HG03095 (cell line): ENCODE measurements around the gene PARN.
"Not testable (repeated sequence)": the region's sequence is repeated elsewhere in the genome, so short reads cannot be mapped to it uniquely, and the experiment has no call there.

ENCODE experiments used
- ATAC-seq: cut with Tn5 transposase; IDR thresholded peaks from one replicate; pipeline ENCODE4 v1.9.1; 2021; ENCODE audit warnings: moderate library complexity; ENCODE audit not compliant: unreplicated experiment

Gene PARN

DNA sequence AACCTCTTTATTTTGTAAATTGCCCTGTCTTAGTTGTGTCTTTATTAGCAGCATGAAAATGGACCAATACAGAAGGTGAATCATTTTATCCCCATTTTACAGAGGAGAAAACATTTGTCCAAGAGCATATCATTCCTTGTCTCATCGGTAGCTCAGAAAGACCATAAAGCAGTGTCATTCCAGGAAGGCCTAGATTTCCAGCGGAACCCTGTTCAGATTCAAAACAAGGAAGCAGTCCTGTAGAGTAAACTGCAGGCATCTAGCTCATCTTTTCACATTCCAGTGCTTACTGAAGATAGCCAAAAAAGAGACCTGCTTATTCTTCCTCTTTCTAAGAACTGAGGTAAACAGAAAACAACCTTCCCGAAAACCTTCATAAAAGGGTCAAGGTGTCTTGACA lies 54.0 kb downstream of the PARN start:
- no peak for ATAC-seq

DNA sequence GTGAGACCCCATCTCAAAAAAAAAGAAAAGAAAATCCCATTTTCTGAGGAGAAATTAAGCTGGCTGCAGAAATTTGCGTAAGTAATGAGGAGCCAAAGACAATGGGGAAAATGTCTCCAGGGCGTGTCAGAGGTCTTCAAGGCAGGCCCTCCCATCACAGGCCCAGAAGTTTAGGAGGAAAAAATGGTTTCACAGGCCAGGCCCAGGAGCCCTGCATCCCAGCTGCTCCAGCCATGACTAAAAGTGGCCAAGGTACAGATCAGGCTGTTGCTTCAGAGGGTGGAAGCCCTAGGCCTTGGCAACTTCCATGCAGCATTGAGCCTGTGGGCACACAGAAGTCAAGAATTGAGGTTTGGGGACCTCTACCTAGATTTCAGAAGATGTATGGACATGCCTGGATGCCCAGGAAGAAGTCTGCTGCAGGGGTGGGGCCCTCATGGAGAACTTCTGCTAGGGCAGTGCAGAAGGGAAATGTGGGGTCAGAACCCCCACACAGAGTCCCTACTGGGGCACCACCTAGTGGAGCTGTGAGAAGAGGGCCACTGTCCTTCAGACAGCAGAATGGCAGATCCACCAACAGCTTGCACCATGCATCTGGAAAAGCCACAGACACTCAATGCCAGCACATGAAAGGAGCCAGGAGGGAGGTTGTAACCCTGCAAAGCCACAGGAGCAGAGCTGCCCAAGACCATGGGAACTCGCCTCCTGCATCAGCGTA lies 55.2 kb downstream of the PARN start:
- not testable (repeated sequence) for ATAC-seq

DNA sequence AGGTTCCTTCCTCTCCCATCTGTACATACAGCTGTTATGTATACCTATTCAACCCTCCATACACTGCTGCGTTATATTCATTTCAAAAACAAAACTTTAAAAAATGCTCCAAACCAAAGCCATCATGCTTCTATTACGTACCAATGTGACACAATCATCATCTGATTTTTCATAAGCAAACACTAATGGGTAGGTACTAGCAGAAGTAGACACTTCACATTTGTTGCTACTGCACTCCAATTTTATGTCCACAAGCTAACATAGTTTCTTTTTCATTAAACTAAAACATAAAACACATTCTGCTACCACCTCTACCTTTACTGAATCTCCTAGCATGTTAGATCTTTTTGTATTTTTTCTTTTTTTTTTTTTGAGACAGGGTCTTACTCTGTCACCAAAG lies 57.5 kb downstream of the PARN start:
- no peak for ATAC-seq

DNA sequence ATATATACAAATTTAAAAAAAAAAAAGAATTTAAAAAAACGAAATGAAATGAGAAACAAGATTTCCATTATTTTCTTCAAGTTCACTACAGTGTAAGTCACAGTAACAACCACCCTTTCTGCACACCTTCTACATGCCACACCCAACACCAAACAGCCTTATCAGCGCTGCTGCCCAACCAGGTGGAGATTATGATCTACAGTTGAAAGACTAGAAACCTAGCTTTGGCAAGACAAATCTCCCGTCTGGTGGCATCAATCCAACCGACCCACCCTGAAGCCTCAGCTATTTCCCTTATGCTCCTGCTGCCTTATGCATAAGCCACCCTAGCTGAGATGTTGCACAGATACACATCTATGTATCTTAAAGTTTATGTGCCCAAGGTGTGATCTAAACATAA lies 60.8 kb downstream of the PARN start:
- ATAC-seq, result no peak

DNA sequence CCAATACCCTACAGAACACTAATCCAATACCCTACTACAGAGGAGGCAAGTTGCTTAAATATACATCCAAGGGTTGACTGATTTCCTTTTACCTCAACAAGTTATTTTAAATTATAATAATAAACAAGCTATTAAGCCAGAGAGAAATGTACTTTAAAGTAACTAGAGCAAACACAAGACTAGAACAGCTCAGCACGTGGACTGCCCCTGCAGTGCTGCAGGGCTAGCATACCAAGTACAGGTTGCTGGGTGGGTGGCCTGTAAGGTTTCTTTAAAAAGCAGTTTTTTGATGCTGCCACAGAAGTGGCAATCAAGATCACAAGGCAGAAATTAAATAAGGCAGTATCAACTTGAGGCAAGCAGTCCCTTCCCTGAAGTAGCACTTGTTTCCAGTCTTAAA lies 63.5 kb downstream of the PARN start:
- ATAC-seq, result no peak

DNA sequence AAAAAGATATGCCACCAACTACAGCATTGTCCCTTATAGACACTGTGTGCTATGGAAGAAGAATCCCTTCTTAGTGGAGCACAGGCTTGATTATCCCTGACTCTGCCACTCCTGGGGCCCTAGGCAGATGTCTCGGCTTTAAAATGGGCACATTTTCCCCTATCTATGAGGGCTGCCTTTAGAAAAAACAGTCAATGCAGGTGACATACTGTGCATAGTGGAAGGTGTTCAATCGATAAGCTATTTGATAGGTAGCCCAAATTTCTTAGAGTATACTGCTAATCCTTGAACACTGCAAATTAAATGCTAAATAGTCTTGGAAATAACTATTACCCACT lies 64.4 kb downstream of the PARN start:
- ATAC-seq, result no peak

DNA sequence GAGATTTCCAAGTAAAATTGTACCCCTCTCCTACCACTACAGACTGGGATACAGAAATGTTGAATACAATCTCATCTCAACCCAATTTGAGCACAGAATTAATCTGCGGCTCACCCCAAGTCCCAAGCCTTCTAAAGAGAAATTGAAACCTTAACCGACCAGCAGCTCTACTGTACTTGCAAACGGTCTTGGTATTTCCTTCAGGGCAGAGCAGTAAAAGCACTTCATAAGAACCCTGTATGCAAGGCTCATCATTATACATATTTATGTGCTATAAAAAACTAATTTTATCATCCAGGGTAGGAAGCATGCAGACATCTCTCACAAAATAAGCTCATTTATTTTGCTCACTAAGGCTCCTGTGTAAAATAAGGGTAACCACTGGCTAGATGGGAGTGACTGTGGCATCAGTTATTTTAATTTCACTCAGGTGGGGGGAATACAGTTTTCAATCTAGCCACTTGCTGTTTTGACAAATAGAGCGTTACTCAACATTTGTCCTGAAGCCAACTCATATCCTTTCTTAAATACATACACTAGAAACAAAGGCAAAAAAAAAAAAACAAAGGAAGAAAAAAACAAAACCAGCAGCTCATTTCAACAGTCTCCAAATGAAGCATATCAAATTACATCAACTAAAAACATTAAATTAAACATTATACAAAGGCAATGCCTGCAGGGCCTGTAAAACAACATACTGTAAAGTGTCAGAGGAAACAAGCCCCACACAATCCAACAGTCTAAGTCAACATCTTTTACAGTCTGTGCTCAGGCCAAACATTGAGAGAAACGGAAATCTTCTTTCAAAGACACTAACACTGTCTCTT lies 65.0 kb downstream of the PARN start:
- no peak for ATAC-seq

DNA sequence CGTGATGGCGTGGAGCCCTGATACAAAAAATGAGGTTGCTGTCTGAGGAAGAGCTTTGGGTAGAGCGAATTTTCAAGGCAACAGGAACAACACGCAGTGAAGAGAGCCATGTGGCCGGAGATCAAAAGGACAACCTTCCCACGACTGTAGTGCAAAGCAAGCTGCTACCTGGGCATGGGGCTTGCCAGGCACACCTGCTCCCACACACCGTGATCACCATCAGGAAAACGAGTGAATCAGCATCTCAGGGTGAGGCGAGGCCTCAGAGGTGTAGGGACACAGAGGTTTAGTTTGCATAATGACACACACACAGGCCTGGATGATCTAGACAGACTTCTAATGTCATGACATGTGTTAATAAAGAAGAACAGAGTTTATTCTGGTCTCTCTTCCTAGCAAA lies 65.7 kb downstream of the PARN start:
- no peak for ATAC-seq

DNA sequence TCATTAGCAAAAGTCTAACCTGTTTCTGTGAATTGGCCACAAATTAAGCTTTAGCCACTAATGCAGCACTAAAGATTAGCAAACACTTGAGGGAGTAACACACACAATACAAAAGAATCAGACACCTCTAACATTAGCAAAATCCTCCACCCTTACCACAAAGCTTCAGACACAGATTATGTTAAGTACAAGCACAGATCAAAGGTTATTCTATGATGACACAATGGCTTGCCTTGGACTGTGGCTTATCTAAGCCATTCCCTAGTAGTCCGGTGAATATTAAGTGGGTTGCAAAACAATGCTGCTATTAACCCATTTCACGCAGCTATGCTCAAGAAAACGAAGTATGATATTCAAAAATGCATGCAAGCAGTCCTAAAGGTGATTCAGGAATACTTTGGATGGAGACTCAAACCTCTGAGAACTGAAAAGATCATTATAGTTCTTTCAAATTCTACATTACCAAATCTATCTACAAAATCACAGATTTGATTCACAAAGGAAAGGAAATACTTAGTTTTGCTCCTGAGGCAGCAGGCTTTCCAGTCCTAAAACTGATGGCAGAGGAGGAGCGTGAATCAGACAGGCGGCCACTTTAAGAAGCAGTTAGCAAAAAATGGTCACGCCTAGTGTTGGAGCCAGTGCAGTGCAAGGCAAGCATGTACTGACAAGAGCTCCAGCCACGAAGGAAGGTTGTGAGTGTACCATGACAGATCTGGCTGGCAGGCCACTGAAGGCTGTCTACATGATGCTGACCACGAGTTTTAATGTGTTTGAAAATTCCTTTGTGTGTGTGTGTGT lies 67.2 kb downstream of the PARN start:
- no peak for ATAC-seq

DNA sequence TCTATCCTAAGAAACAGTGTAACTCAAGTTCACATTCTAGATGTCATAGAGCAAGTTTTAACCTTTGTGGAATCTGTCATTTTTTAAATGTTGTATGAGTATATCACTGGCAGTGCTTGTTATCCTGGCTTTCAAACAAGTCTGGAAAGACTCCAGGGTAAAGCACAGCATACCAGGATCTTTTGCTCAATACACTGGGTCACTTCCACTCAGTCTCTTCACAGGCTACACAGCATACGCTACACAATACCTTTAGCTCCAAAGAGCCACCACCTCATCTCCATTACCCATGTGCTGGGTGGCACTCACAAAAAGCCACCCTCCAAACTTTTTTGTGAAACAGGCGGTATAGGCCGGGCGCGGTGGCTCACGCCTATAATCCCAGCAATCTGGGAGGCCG lies 69.5 kb downstream of the PARN start:
- no peak for ATAC-seq

DNA sequence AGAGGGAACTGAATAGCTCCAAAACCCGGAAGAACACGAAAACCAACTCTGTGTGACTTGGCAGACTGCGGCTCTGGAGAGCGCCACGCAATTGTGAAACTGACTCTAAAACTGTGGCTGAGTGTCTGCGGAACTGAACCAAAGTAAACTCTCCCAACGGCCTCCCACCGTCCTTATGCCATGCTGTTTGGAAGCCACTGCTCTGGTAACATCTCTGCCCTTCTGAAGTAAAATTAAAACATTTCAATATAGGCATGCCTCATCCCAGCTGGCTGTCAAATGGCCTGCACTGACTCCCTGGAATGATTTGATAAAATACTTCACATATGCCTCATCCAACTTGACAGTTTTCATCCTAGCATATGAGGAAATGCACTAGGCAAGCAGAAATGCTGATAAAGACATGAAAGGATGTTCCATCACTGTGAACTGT lies 70.2 kb downstream of the PARN start:
- no peak for ATAC-seq

DNA sequence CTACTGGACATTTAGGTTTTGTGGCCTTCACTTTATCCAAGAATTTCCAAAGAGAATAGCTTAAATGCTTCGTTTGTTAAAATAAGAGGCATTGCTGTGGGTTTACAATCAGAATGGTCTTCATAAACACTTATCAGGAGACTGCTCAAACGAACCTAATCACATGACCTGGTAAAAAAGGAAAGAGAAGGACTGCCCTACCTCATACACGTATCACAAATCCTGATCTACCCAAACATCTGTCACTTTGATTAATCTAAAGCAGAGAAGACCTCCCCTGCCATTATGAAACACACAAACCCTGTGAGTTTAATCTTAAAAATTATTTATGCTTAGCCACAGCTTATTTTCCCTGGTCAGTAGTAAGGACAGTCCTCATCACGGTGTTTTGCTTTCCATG lies 76.6 kb downstream of the PARN start:
- ATAC-seq, result no peak

DNA sequence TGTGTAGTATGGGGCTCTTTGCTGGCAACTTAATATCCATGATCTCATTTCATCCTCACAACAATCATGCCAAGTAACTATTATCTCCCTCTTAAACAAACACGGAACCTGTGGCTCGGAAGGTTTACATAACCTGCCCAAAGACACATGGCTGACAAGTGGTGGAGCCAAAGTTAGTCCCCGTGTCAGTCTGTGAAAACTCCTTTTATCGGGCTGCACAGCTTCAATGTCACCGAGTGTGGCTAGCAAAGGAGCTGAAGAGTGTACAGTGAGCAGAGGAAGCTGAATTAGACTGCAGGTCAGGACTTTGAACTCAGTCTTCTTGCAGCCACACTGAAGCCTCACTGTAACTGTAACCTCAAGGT lies 80.3 kb downstream of the PARN start:
- no peak for ATAC-seq

DNA sequence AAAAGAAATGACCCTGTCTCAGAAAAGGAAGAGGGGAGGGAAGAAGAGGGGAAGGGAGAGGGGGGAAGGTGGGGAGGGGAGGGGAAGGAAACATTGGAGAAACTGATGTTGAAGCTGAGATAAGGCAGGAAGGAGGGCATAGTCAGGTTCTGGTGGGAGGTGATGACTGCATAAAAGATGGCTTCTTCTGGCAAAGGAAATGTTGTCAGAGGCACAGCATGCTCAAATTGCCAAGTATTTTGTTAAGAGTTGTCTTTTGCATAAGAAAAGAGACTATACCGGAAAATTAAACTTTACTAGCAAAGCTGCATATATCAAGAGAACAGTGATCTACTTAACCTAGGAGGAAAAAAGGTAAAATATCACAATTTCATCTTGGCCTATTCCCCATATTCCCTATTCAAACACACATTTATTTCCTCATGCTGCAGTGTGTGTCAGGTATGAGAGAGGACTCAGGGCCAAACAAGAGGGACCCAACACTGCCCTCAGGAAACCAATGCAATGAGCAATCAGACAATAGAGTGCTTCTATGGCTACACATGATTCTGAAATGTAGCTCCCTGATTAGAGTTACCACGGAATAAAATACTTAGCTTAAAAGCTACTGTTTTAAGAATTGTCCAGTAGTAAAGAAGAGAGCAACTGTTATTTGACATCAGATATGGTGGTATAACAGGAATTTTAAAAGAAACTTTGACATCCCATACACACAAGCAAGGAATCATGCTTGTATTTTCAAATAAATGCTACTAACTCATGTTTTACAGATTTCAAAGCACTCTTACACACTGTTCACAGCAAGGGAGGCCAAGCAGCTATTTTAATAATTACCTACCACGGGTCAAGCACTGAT lies 80.9 kb downstream of the PARN start:
- ATAC-seq, result no peak

DNA sequence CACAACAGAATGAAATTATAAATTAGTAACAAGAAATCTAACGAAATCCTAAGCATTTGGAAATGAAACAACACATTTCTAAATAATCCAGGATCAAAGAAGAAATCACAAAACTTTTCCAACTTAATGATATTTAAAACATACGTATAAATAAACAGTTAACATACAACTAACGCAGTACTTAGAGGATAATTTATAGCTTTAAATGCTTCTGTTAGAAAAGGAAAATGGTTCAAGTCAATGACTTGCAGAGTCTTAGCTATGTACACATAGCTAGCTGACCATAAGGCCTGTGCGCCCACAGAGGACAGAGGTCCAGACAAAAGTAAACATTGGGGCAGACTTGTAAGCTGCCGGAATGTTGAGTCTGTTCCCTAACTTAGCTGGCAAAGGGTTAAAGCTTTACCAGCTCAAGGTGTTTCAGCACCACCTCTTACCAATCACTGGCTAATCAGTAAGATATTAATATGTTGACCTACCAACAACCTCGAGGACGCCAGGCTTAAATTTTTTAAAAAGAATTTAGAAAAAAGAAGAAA lies 84.6 kb downstream of the PARN start:
- ATAC-seq, result no peak

DNA sequence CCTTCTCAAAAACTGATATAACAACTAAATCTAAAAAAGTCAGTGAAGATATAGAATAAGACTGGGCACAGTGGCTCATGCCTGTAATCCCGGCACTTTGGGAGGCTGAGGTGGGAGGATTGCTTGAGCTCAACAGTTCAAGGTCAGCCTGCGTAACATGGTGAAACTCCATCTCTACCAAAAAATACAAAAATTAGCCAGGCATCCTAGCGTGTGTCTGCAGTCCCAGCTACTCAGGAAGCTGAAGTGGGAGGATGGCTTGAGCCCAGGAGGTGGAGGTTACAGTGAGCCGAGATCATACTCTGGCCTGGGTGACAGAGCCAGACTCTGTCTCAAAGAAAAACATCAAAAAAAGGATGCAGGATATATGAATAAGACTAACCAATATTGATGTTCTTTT lies 85.2 kb downstream of the PARN start:
- ATAC-seq, result not testable (repeated sequence)

DNA sequence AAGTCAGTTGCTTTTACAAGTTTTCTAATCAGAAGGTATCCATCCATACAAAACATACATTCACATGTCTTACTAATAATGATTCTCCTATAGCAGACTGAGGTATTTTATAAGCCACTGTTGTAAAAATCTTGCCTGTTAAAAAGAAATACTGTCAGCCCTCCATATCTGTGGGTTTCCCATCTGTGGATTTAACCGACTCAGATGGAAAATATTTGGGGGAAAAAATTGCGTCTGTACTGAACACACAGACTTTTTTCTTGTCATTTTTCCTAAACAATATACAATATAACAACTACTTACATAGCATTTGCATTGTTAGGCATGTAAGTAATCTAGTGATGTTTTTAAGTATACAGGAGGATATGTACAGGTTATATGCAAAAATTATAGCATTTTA lies 90.4 kb downstream of the PARN start:
- ATAC-seq, result no peak

DNA sequence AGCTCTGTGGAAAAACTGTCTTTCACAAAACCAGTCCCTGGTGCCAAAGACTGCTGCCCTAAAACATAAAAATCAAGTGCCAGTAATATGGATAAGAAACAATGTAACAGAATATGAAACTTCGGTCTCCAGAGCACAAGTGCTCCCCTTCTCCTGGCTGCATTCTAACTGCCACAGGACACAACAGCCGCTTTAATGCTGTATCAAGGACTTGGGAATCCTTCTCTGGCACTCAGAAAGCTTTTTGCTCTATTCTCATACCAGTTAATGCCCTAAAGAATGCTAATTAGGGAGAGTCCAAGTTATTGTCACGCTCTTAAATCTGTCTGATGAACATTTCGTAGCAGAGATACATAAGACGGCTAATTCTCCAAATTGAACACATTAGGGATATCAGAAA lies 90.9 kb downstream of the PARN start:
- ATAC-seq, result no peak

DNA sequence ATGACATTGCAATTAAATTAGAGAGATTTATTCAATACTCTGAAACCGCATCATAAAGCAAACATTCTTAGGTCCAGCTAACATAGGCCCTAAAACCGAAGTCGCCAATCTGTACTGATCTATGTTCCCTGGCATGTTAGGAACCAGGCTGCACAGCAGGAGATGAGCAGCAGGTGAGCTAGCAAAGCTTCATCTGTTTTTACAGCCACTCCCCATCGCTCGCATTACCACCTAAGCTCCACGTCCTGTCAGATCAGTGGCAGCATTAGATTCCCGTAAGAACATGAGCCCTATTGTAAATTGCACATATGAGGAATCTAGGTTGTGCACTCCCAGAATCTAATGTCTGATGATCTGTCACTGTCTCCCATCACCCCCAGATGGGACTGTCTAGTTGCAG lies 91.5 kb downstream of the PARN start:
- no peak for ATAC-seq

DNA sequence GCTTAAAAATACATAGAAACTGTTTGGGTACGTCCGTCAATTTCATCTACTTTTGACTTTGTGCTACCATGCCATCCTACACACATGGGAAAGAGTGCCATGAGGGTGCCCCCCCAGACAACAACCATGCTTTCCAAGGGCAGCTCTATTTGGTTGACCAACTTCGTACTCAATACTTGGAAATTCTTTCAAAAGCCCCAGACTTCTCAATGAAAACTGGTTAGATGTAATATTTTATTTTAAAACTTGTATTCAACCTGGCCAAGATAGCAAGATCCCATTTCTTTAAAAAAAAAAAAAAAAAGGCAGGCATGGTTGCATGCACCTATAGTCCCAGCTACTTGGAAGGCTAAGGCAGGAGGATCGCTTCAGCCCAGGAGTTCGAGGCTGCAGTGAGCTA lies 98.4 kb downstream of the PARN start:
- no peak for ATAC-seq

DNA sequence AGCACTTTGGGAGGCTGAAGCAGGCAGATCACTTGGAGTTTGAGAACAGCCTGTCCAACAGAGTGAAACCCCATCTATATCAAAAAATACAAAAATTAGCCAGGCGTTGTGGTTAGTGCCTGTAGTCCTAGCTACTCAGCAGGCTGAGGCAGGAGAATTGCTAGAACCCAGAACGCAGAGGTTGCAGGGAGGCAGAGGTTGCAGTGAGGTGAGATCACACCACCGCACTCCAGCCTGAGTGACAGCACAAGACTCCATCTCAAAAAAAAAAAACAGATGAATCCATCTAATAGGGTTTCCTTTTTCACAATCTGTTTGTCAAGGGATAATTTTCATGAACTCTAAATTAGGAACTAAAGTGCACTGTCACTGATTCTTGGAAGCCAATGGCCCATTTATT lies 99.0 kb downstream of the PARN start:
- no peak for ATAC-seq
